OCI-LY7 (cell line): Measurements from ENCODE around the gene NACC1. TPM values are rescaled to one million over a fixed set of nuclear protein-coding genes. Genes with fewer than 3 reads are reported as not detected.

Source experiments
- BruUV-seq: library from RNA; stranded (reverse); fragments of 400-500 nt; replicated peaks from 2 replicates; lab custom pipeline; 2021; lab: Mats Ljungman, UMichigan
- CTCF ChIA-PET: fragments of 300-600 bp; sonication (Branson Sonifier 250); formaldehyde crosslinking; loops from one replicate; lab custom pipeline; 2022; ENCODE audit warnings: antibody characterized with exemption; ENCODE audit not compliant: unreplicated experiment; lab: Charles Lee
- POLR2A ChIA-PET: fragments of 300-600 bp; sonication (Branson Sonifier 250); formaldehyde crosslinking; loops from one replicate; lab custom pipeline; 2022; ENCODE audit warnings: antibody characterized with exemption; lab: Charles Lee
- DNase-seq: peaks from one replicate; pipeline ENCODE4 v3.0.0-alpha.2; 2015; ENCODE audit warnings: low spot score
- H2AFZ ChIP-seq: fragments of 200-600 bp; sonication (generic), shearing (Covaris generic); 2 replicates; pipeline ENCODE4 v1.6.1; 2014; ENCODE audit warnings: mild to moderate bottlenecking, antibody characterized with exemption, low read length, moderate library complexity
- H3K27ac ChIP-seq: fragments of 200-600 bp; sonication (generic); 2 replicates; pipeline ENCODE4 v1.5.1; 2014; ENCODE audit warnings: mixed run types, low read depth, mild to moderate bottlenecking, moderate library complexity, low read length, inconsistent platforms; ENCODE audit not compliant: poor library complexity, severe bottlenecking
- H3K36me3 ChIP-seq: fragments of 200-600 bp; sonication (generic); 2 replicates; pipeline ENCODE4 v1.6.1; 2014; ENCODE audit warnings: mild to moderate bottlenecking, antibody characterized with exemption, low read length, moderate library complexity, mixed read lengths; ENCODE audit not compliant: insufficient read depth
- H3K4me1 ChIP-seq: fragments of 200-600 bp; sonication (generic); 2 replicates; pipeline ENCODE4 v1.5.1; 2014; ENCODE audit warnings: mild to moderate bottlenecking, low read length; ENCODE audit not compliant: insufficient read depth, poor library complexity, severe bottlenecking
- H3K4me2 ChIP-seq: fragments of 200-600 bp; sonication (generic); 2 replicates; pipeline ENCODE4 v1.6.1; 2014; ENCODE audit warnings: mild to moderate bottlenecking, low read length
- H3K4me3 ChIP-seq: fragments of 200-600 bp; sonication (generic); 2 replicates; pipeline ENCODE4 v1.5.1; 2014; ENCODE audit warnings: mild to moderate bottlenecking, low read depth, low read length; ENCODE audit not compliant: poor library complexity, severe bottlenecking
- H3K79me2 ChIP-seq: fragments of 200-600 bp; sonication (generic); 2 replicates; pipeline ENCODE4 v1.6.1; 2016; ENCODE audit warnings: low read depth, mild to moderate bottlenecking, low read length, moderate library complexity, mixed read lengths; ENCODE audit not compliant: insufficient read depth
- H3K9me2 ChIP-seq: fragments of 200-600 bp; sonication (generic); 2 replicates; pipeline ENCODE4 v1.6.1; 2016; ENCODE audit warnings: mild to moderate bottlenecking, low read length, mixed read lengths; ENCODE audit not compliant: insufficient read depth
- H3K9me3 ChIP-seq: fragments of 200-600 bp; sonication (generic); 2 replicates; pipeline ENCODE4 v1.6.1; 2014; ENCODE audit warnings: mild to moderate bottlenecking, mixed run types, low read length, mixed read lengths
- H4K20me1 ChIP-seq: fragments of 200-600 bp; sonication (generic); 2 replicates; pipeline ENCODE4 v1.6.1; 2014; ENCODE audit warnings: mild to moderate bottlenecking, antibody characterized with exemption, low read length, moderate library complexity, mixed read lengths; ENCODE audit not compliant: insufficient read depth
- EZH2phosphoT487 ChIP-seq: fragments of 200-600 bp; sonication (generic); IDR thresholded peaks from 2 replicates; pipeline ENCODE4 v1.6.1; 2018; ENCODE audit warnings: low read depth, borderline replicate concordance, mild to moderate bottlenecking, mixed run types, antibody characterized with exemption, low read length, moderate library complexity, mixed read lengths
- intact Hi-C: fragments of 100-400 bp; cut with micrococcal nuclease; formaldehyde crosslinking; loops from one replicate; pipeline ENCODE4 v1.10.0; 2022; ENCODE audit not compliant: unreplicated experiment
- total RNA-seq, 2 experiments: library from RNA; depleted of rRNA in 1 of 2; stranded (reverse); fragments of >200 nt in 1 of 2; shearing (Covaris generic) in 1 of 2; gene quantifications; 2 replicates each; pipeline ENCODE4 v1.2.3, GENCODE V29; 2014 to 2022
- TF ChIP-seq, protein P1 (sequence below): fragments of 200-600 bp; sonication (generic); conservative IDR thresholded peaks from 2 replicates; pipeline ENCODE4 v1.5.1; 2014; ENCODE audit warnings: mild to moderate bottlenecking, antibody characterized with exemption, low read length, moderate library complexity, mixed read lengths

The NACC1 gene
- total RNA-seq, 2 experiments from 2014 or later: 52.9 to 56.3 TPM

DNA sequence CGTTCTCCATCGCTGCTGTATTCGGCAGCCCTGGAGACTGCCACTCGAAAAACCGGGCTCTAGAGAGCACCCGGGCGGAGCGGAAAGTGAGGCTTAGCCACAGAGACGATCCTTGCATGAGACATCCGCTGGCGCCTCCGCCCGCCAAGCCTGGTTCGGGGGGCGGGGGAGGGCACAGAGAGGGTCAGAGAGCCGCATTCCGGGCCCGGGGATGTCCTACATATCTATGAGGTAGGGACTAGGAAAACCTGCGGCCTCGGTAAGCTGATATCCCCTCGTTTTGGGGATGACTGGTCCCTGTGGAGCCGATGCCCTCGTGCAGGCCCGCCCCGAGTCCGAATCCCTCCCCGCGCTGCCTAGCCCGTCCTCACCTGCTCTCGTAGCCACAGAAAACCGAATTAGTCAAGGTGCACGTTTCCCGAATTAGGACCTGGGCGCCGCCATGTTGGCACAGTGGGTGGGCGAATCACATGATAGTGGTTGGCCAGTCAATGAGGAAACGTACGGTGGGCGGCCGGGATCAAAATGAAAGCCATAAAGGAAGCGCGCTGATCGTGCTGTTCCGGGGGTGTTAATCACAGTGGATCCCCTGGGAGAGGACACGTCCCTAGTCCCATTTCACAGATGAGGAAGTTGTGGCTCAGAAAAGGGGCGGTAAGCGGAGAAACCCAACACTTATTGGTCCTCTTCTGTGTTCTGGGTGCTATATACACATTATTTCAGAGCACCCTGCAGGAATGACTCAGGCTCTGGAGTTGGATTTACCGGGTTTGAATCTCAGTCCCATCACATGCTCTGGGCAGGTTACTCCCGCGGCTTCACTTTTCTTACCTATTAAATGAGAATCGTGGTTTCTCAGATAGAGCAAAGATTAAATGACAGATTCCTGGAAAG is 1.5 kb upstream of the NACC1 start, which contains the start of gene TRMT1:
Gene TRMT1 (minus strand): TSS at position 459 of the 894 bp plus-strand sequence. CDS start 341 bp downstream, at position 118.
- DNase-seq: peak; percentile 95
- intact Hi-C loops: loop anchor here (1.0 kb wide), 1 partner anchor 14 kb away; the partner anchor contains the start of gene LYL1
- Histone ChIP-seq H3K4me1 (peaks cover 34% of the 10 kb centered on the region), H3K4me3 (peak within 1 kb of the TSS; percentile 90), H3K9me3 (no peaks in the 10 kb centered on the region), H3K4me2 (peak within 1 kb of the TSS; percentile 76), H3K9me2 (no peaks in the 10 kb centered on the region), H3K27ac (peak within 1 kb of the TSS; percentile 75), H3K36me3 (peaks cover 28% of the 10 kb centered on the region), H4K20me1 (peaks cover 16% of the 10 kb centered on the region), H2AFZ (peak within 1 kb of the TSS; percentile 58; the same call in 1 of the 2 replicates), H3K79me2 (peaks cover 54% of the 10 kb centered on the region)
- ChIA-PET POLR2A (interaction anchor here (0.6 to 1.4 kb wide), 3 partner anchors 13 to 58 kb away, joined by 3 read pairs; no protein-coding TSS in a partner anchor), CTCF (no interaction called here)
- TSS peak; percentile 87 for BruUV-seq
- TF ChIP-seq, protein P1, sequence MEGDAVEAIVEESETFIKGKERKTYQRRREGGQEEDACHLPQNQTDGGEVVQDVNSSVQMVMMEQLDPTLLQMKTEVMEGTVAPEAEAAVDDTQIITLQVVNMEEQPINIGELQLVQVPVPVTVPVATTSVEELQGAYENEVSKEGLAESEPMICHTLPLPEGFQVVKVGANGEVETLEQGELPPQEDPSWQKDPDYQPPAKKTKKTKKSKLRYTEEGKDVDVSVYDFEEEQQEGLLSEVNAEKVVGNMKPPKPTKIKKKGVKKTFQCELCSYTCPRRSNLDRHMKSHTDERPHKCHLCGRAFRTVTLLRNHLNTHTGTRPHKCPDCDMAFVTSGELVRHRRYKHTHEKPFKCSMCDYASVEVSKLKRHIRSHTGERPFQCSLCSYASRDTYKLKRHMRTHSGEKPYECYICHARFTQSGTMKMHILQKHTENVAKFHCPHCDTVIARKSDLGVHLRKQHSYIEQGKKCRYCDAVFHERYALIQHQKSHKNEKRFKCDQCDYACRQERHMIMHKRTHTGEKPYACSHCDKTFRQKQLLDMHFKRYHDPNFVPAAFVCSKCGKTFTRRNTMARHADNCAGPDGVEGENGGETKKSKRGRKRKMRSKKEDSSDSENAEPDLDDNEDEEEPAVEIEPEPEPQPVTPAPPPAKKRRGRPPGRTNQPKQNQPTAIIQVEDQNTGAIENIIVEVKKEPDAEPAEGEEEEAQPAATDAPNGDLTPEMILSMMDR: no peak
- TF ChIP-seq EZH2phosphoT487: no peak

DNA sequence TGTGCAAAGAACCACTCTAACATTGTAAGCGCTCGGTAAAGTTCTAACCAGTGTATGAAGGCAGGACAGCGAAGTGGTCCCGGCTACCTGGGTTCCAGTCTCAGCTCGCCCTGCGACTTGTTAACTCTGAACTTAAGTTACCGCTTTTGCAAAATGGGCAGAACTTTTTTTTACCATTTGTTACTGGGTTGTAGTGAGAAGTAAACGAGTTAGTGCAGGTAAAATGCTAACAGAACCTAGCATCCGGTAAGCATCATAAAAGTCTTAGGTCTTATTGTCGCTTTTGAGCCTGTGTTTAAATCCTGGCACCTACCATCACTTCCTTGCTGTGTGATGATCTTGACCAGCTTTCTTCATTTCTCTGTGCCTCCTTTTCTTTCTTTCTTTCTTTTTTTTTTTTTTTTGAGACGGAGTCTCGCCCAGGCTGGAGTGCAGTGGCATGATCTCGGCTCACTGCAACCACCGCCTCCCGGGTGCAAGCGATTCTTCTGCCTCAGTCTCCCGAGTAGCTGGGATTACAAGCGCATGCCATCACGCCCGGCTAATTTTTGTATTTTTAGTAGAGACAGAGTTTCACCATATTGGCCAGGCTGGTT is 790 bp upstream of the NACC1 start:
- ChIA-PET CTCF (interaction anchor here (0.6 kb wide), 1 partner anchor 12 kb away, joined by 3 read pairs; no protein-coding TSS in a partner anchor), POLR2A (interaction anchor here (0.6 to 1.4 kb wide), 5 partner anchors 9 to 57 kb away, joined by 3 to 8 read pairs (median 3); no protein-coding TSS in a partner anchor)
- no peaks in the 10 kb centered on the region for H3K9me3 ChIP-seq
- peak overlapping the region; percentile 58; the same call in 1 of the 2 replicates for H2AFZ ChIP-seq
- H4K20me1 ChIP-seq: peaks cover 16% of the 10 kb centered on the region
- H3K9me2 ChIP-seq: no peaks in the 10 kb centered on the region
- peak overlapping the region; percentile 75 for H3K27ac ChIP-seq
- intact Hi-C loops: no loop called here
- H3K4me2 ChIP-seq: peak overlapping the region; percentile 76
- H3K4me1 ChIP-seq: peaks cover 34% of the 10 kb centered on the region
- H3K79me2 ChIP-seq: peaks cover 62% of the 10 kb centered on the region
- TF ChIP-seq EZH2phosphoT487: no peak
- TF ChIP-seq, protein P1: no peak
- DNase-seq: no peak
- H3K36me3 ChIP-seq: peaks cover 32% of the 10 kb centered on the region
- H3K4me3 ChIP-seq: peak overlapping the region; percentile 90
- no TSS peak for BruUV-seq
